HUES64 (cell line): ENCODE results near the gene ARRDC5.
"Not testable (repeated sequence)": the region's sequence is repeated elsewhere in the genome, so short reads cannot be mapped to it uniquely, and the experiment has no call there.

Experiments
- H3K27ac ChIP-seq: 2 replicates; pipeline ENCODE4 v1.7.0; 2013; ENCODE audit warnings: low read depth, low read length, inconsistent platforms
- H3K27me3 ChIP-seq: 2 replicates; pipeline ENCODE4 v1.6.1; 2013; ENCODE audit warnings: mild to moderate bottlenecking, low read length; ENCODE audit not compliant: insufficient read depth
- H3K36me3 ChIP-seq: 2 replicates; pipeline ENCODE4 v1.6.1; 2013; ENCODE audit warnings: mild to moderate bottlenecking, low read length; ENCODE audit not compliant: insufficient read depth
- H3K4me1 ChIP-seq: 2 replicates; pipeline ENCODE4 v1.6.1; 2013; ENCODE audit warnings: mild to moderate bottlenecking, low read length, moderate library complexity; ENCODE audit not compliant: insufficient read depth
- H3K4me3 ChIP-seq: 2 replicates; pipeline ENCODE4 v1.5.1; 2013; ENCODE audit warnings: mild to moderate bottlenecking, low read length, moderate library complexity
- H3K9ac ChIP-seq: 2 replicates; pipeline ENCODE4 v1.6.1; 2013; ENCODE audit warnings: mild to moderate bottlenecking, low read depth, low read length
- H3K9me3 ChIP-seq: 2 replicates; pipeline ENCODE4 v1.6.1; 2013; ENCODE audit warnings: low read depth, low read length; ENCODE audit not compliant: insufficient read depth
- WGBS: fragments of 150-250, 120-280 bp; methylation state at CpG from one replicate; pipeline ENCODE4 v1.1.7; 2013; ENCODE audit warnings: missing lambda C conversion rate; 5-methylcytosine and 5-hydroxymethylcytosine counted together

ARRDC5 gene

GRCh38 chr19:4889034-4889815 lies 13.5 kb downstream of the ARRDC5 start:
- Histone ChIP-seq H3K27ac (no peak overlapping the region), H3K9me3 (no peaks in the 10 kb centered on the region), H3K27me3 (peaks cover 9% of the 10 kb centered on the region), H3K4me3 (no peak overlapping the region), H3K9ac (no peak overlapping the region), H3K36me3 (no peaks in the 10 kb centered on the region), H3K4me1 (no peaks in the 10 kb centered on the region)
- 94% methylated on average over 13 of the region's 14 CpGs for WGBS

- not testable (repeated sequence) for H3K4me1 ChIP-seq, H3K4me3 ChIP-seq, H3K9me3 ChIP-seq, H3K27me3 ChIP-seq, H3K27ac ChIP-seq, H3K9ac ChIP-seq, H3K36me3 ChIP-seq
- 100% methylated on average over 3 of the region's 6 CpGs for WGBS
These were observed 14.9 kb downstream of the ARRDC5 start for GRCh38 chr19:4887803-4888202.

- not testable (repeated sequence) for H3K9me3 ChIP-seq, H3K27ac ChIP-seq, H3K4me3 ChIP-seq, H3K27me3 ChIP-seq, H3K4me1 ChIP-seq, H3K36me3 ChIP-seq, H3K9ac ChIP-seq
- WGBS: no CpG with 5 or more reads among the region's 6 CpGs
These were observed 17.7 kb downstream of the ARRDC5 start for GRCh38 chr19:4884993-4885392.

- not testable (repeated sequence) for H3K4me3 ChIP-seq, H3K9ac ChIP-seq, H3K27ac ChIP-seq, H3K4me1 ChIP-seq, H3K36me3 ChIP-seq, H3K27me3 ChIP-seq, H3K9me3 ChIP-seq
- 83% methylated on average over 6 of the region's 6 CpGs for WGBS
These were observed 19.8 kb downstream of the ARRDC5 start for GRCh38 chr19:4882874-4883273.

- Histone ChIP-seq H3K27ac (no peak overlapping the region), H3K36me3 (no peaks in the 10 kb centered on the region), H3K4me3 (no peak overlapping the region), H3K9ac (no peak overlapping the region), H3K27me3 (no peaks in the 10 kb centered on the region), H3K4me1 (peaks cover 13% of the 10 kb centered on the region; the same call in 1 of the 2 replicates), H3K9me3 (no peaks in the 10 kb centered on the region)
- WGBS: 91% methylated on average over 11 of the region's 11 CpGs
These were observed 23.7 kb downstream of the ARRDC5 start for GRCh38 chr19:4879041-4879440.

GRCh38 chr19:4878491-4878968 lies 24.2 kb downstream of the ARRDC5 start:
- H3K27ac ChIP-seq: no peak overlapping the region; the same call in 1 of the 2 replicates
- 69% methylated on average over 23 of the region's 23 CpGs for WGBS

GRCh38 chr19:4877753-4878490 lies 24.8 kb downstream of the ARRDC5 start:
- peaks cover 13% of the 10 kb centered on the region; the same call in 1 of the 2 replicates for H3K4me1 ChIP-seq

More at GRCh38 chr19:4878491-4878968, 24.2 kb downstream of the ARRDC5 start:
- Histone ChIP-seq H3K9me3 (no peaks in the 10 kb centered on the region), H3K4me3 (no peak overlapping the region), H3K4me1 (peaks cover 13% of the 10 kb centered on the region; the same call in 1 of the 2 replicates), H3K27me3 (no peaks in the 10 kb centered on the region), H3K36me3 (no peaks in the 10 kb centered on the region), H3K9ac (peak overlapping the region; percentile 20; the same call in 1 of the 2 replicates)

GRCh38 chr19:4873930-4874329 lies 28.8 kb downstream of the ARRDC5 start:
- 95% methylated on average over 3 of the region's 3 CpGs for WGBS

More at GRCh38 chr19:4877753-4878490, 24.8 kb downstream of the ARRDC5 start:
- Histone ChIP-seq H3K27ac (peak overlapping the region; percentile 77; the same call in 1 of the 2 replicates), H3K9me3 (no peaks in the 10 kb centered on the region), H3K27me3 (no peaks in the 10 kb centered on the region), H3K36me3 (no peaks in the 10 kb centered on the region), H3K9ac (peak overlapping the region; percentile 20; the same call in 1 of the 2 replicates), H3K4me3 (no peak overlapping the region)
- 50% methylated on average over 30 of the region's 30 CpGs for WGBS

GRCh38 chr19:4871711-4872110 lies 31.0 kb downstream of the ARRDC5 start:
- H3K9me3 ChIP-seq: no peaks in the 10 kb centered on the region
- no peaks in the 10 kb centered on the region for H3K27me3 ChIP-seq
- no peaks in the 10 kb centered on the region for H3K36me3 ChIP-seq
- H3K4me3 ChIP-seq: no peak overlapping the region
- no peak overlapping the region for H3K9ac ChIP-seq
- H3K4me1 ChIP-seq: peaks cover under 1% of the 10 kb centered on the region; the same call in 1 of the 2 replicates
- H3K27ac ChIP-seq: no peak overlapping the region
- 96% methylated on average over 6 of the region's 6 CpGs for WGBS

More at GRCh38 chr19:4873930-4874329, 28.8 kb downstream of the ARRDC5 start:
- no peak overlapping the region for H3K4me3 ChIP-seq
- H3K36me3 ChIP-seq: no peaks in the 10 kb centered on the region
- H3K4me1 ChIP-seq: peaks cover 13% of the 10 kb centered on the region; the same call in 1 of the 2 replicates
- no peaks in the 10 kb centered on the region for H3K9me3 ChIP-seq
- H3K27ac ChIP-seq: no peak overlapping the region
- H3K9ac ChIP-seq: no peak overlapping the region
- no peaks in the 10 kb centered on the region for H3K27me3 ChIP-seq

- WGBS: 72% methylated on average over 10 of the region's 10 CpGs
- no peak overlapping the region for H3K27ac ChIP-seq
- H3K9ac ChIP-seq: no peak overlapping the region
- H3K36me3 ChIP-seq: no peaks in the 10 kb centered on the region
- peaks cover 7% of the 10 kb centered on the region for H3K4me1 ChIP-seq
- no peaks in the 10 kb centered on the region for H3K9me3 ChIP-seq
- no peak overlapping the region for H3K4me3 ChIP-seq
- no peaks in the 10 kb centered on the region for H3K27me3 ChIP-seq
These were observed 32.5 kb downstream of the ARRDC5 start for GRCh38 chr19:4870025-4870700.
